RPMI8226 (cell line): ENCODE data around the gene ZNF598.

ENCODE experiments used
- DNase-seq: peaks from one replicate; pipeline ENCODE4 v3.0.0-alpha.2; 2015

The ZNF598 gene

GRCh38 chr16:1950047-1950446 lies 59.6 kb downstream of the ZNF598 start:
- no peak for DNase-seq

GRCh38 chr16:1949507-1949906 lies 60.1 kb downstream of the ZNF598 start:
- DNase-seq: no peak
